MG63 (cell line): ENCODE data around the gene CD99. TPM values are rescaled to one million over a fixed set of nuclear protein-coding genes. Genes with fewer than 3 reads are reported as not detected.
"Not testable (repeated sequence)": the region's sequence is repeated elsewhere in the genome, so short reads cannot be mapped to it uniquely, and the experiment has no call there.

Source experiments
- DNase-seq: peaks from one replicate; pipeline ENCODE4 v3.0.0-alpha.2; 2020
- H3K27me3 ChIP-seq: fragments of 250-450 bp; sonication (Bioruptor Pico); 2 replicates; pipeline ENCODE4 v1.5.1; 2020; ENCODE audit warnings: mild to moderate bottlenecking, moderate library complexity
- H3K36me3 ChIP-seq: fragments of 250-450 bp; sonication (Bioruptor Pico); 2 replicates; pipeline ENCODE4 v1.5.1; 2020; ENCODE audit warnings: mild to moderate bottlenecking, moderate library complexity
- H3K4me3 ChIP-seq: fragments of 250-450 bp; sonication (Bioruptor Pico); 2 replicates; pipeline ENCODE4 v1.5.1; 2020; ENCODE audit warnings: mild to moderate bottlenecking, moderate library complexity
- H3K9me3 ChIP-seq: fragments of 250-450 bp; sonication (Bioruptor Pico); 2 replicates; pipeline ENCODE4 v1.5.1; 2020; ENCODE audit warnings: mild to moderate bottlenecking, moderate library complexity
- total RNA-seq: library from RNA; depleted of rRNA; stranded (reverse); fragments of >200 nt; shearing (Covaris generic); gene quantifications from 2 replicates; pipeline ENCODE4 v1.2.3, GENCODE V29; 2014; ENCODE audit warnings: low replicate concordance

The CD99 gene
- total RNA-seq, 1 experiment from 2014 or later = 695 TPM

- H3K4me3 ChIP-seq = no peak overlapping the region
Measured at GRCh38 chrX:2767631-2768455, 76.7 kb downstream of the CD99 start.

DNA sequence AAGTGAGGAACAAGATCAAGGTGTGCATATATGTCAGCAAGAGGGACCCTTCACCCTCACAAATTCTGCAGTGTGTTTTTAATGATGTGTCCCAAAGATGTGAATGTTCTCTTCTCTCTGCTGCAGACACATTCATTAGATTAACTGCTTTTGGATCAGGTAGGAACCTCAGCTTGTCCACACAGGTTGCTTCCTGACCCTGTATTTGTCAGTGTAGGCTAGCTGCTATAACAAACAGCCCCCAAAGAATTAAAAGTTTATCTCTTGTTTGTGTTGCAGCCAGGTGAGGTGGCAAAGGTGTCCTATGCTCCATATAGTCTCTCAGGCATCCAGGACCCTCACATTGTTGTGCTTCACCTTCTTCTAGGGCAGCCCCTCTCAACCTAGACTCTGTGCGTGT, 78.5 kb downstream of the CD99 start:
- H3K36me3 ChIP-seq = no peaks in the 10 kb centered on the region
- peaks cover 6% of the 10 kb centered on the region; the same call in 1 of the 2 replicates for H3K27me3 ChIP-seq
- H3K9me3 ChIP-seq = peaks cover under 1% of the 10 kb centered on the region; the same call in 1 of the 2 replicates
- no peak overlapping the region for H3K4me3 ChIP-seq
- no peak for DNase-seq

More at GRCh38 chrX:2767631-2768455, 76.7 kb downstream of the CD99 start:
- H3K36me3 ChIP-seq = no peaks in the 10 kb centered on the region
- peaks cover 2% of the 10 kb centered on the region; the same call in 1 of the 2 replicates for H3K27me3 ChIP-seq
- H3K9me3 ChIP-seq = no peaks in the 10 kb centered on the region; the same call in 1 of the 2 replicates
- peak; percentile 37 for DNase-seq

GRCh38 chrX:2773166-2774055, 82.3 kb downstream of the CD99 start:
- not testable (repeated sequence) for DNase-seq, H3K9me3 ChIP-seq, H3K36me3 ChIP-seq, H3K4me3 ChIP-seq
- peaks cover 14% of the 10 kb centered on the region for H3K27me3 ChIP-seq

DNA sequence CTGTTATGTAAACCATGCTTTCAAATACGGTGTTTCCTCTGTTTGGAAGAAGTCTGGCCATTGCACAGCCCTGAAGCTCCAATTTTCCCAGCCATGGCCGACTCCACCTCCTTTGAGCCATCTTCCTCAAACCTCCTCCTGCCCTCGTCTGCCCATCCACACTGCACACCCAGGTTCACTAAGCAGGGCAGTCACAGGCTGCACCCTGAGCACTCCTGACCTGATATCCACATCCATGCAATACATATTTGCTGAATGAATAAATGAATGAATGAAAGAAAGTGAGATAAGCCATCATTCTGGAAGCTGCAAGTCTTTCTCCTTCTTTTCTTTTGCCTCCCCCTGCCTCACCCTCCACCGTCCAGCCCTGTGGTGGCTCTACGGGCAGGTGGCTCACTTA, 83.0 kb downstream of the CD99 start:
- Histone ChIP-seq H3K9me3 (peaks cover 9% of the 10 kb centered on the region), H3K4me3 (no peak overlapping the region), H3K27me3 (peaks cover 14% of the 10 kb centered on the region), H3K36me3 (no peaks in the 10 kb centered on the region)
- no peak for DNase-seq

GRCh38 chrX:2774776-2775175, 83.7 kb downstream of the CD99 start:
- H3K27me3 ChIP-seq = peaks cover 14% of the 10 kb centered on the region
- no peaks in the 10 kb centered on the region for H3K36me3 ChIP-seq
- DNase-seq = no peak
- H3K9me3 ChIP-seq = peaks cover 9% of the 10 kb centered on the region
- no peak overlapping the region for H3K4me3 ChIP-seq

DNA sequence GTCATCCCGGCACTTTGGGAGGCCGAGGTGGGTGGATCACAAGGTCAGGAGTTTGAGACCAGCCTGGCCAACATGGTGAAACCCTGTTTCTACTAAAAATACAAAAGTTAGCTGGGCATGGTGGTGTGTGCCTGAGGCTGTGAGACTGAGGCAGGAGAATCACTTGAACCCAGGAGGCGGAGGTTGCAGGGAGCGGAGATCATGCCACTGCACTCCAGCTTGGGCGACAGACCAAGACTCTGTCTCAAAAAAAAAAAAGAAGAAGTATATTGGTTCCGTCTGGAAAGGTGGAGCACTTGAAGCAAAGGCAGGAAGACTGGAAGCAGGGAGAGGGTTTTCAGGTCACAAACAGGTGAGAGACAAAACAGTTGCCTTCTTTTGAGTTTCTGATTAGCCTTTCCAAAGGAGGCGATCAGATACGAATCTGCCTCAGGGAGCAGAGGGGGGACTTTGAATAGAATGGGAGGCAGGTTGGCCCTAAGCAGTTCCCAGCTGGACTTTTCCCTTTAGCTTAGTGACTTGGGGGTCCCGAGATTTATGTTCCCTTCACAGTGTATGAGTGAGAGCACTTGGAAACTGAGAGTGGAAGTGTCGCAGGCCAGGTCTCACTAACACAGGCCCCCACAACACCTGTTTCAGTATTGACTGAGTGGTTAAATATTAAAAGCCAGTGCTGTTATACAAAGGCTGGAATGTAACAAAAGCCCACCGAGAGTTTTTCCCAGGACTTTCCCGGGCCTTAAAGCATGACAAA, 89.6 kb downstream of the CD99 start:
- not testable (repeated sequence) for H3K4me3 ChIP-seq, H3K36me3 ChIP-seq, DNase-seq, H3K9me3 ChIP-seq, H3K27me3 ChIP-seq

DNA sequence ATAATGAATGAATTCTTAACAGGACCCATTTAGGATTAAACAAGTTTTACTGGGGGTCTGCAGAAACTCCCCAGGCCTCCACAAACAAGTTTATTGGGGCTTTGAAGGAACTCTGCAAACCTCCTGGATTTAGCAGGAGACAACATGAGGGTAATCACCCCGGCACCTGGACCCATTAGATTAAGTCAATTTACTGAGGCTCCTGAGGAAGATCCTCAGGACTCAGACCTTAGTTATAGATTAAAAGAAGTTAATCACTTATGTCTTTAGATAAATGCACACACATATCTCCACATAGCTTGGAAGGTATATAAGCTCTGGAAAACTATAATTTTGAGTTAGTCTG, 90.1 kb downstream of the CD99 start:
- Histone ChIP-seq H3K36me3 (no peaks in the 10 kb centered on the region), H3K27me3 (peaks cover 2% of the 10 kb centered on the region; the same call in 1 of the 2 replicates), H3K9me3 (no peaks in the 10 kb centered on the region), H3K4me3 (no peak overlapping the region)
- DNase-seq = no peak

GRCh38 chrX:2781698-2782097, 90.6 kb downstream of the CD99 start:
- Histone ChIP-seq H3K4me3 (no peak overlapping the region), H3K27me3 (no peaks in the 10 kb centered on the region; the same call in 1 of the 2 replicates), H3K9me3 (no peaks in the 10 kb centered on the region), H3K36me3 (no peaks in the 10 kb centered on the region)
- no peak for DNase-seq

- DNase-seq = no peak
- Histone ChIP-seq H3K36me3 (no peaks in the 10 kb centered on the region), H3K27me3 (no peaks in the 10 kb centered on the region; the same call in 1 of the 2 replicates), H3K9me3 (no peaks in the 10 kb centered on the region), H3K4me3 (no peak overlapping the region)
Measured at GRCh38 chrX:2782171-2782570, 91.1 kb downstream of the CD99 start.

GRCh38 chrX:2782778-2783177, 91.7 kb downstream of the CD99 start:
- no peak for DNase-seq
- no peaks in the 10 kb centered on the region for H3K9me3 ChIP-seq
- H3K4me3 ChIP-seq = no peak overlapping the region
- H3K27me3 ChIP-seq = no peaks in the 10 kb centered on the region
- no peaks in the 10 kb centered on the region for H3K36me3 ChIP-seq

DNA sequence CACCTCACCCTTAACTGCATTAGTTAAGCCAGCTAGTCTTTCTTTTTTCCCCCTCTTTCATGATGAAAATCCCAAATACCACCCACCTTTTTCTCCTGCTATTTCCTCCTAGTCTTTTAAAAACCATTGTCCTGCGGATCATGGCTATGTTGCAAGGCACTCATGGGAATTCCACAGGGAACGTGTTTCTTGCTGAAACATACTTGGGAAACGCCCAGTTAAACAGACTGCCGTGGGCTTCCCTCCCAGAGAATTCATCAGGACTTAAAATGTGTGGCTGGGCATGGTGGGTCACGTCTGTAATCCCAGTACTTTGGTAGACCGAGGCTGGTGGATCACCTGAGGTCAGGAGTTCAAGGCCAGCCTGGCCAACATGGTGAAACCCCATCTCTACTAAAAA, 92.9 kb downstream of the CD99 start:
- H3K36me3 ChIP-seq = no peaks in the 10 kb centered on the region
- no peak overlapping the region for H3K4me3 ChIP-seq
- DNase-seq = no peak
- no peaks in the 10 kb centered on the region for H3K9me3 ChIP-seq
- no peaks in the 10 kb centered on the region for H3K27me3 ChIP-seq

DNA sequence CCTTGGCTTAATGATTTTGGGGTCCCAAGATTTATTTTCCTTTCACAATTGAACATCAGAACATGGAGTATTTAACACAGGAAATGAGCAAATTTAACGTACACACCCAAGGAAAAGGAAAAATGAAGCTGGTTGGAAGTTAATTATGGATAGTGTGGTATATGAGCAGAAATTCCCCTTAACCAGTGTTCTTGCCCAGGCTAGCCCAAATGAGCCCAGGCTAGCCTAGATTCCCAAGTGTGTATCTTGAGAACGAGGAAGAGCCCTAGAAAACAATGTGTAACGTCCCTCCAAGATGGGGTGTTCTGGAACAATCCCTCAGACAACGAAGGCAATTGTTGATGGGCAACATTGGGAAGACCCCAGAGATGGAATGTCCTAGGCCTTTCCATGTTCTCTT, 94.4 kb downstream of the CD99 start:
- H3K36me3 ChIP-seq = no peaks in the 10 kb centered on the region
- H3K4me3 ChIP-seq = no peak overlapping the region
- DNase-seq = no peak
- no peaks in the 10 kb centered on the region for H3K9me3 ChIP-seq
- H3K27me3 ChIP-seq = no peaks in the 10 kb centered on the region

DNA sequence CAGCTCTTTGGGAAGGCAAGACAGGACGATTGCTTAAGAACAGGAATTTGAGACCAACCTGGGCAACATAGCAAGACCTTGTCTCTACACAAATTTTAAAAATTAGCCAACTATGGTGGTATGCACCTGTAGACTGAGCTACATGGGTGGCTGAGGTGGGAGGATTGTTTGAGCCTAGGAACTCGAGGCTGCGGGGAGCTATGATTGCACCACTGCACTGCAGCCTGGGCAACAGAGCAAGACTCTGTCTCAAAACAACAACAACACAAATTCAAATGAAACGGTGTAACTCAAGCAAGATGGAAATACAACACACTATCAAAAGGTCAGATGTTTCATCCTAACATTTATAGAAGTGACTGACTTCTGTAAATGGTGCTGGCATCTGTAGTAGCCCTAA, 97.9 kb downstream of the CD99 start:
- no peak for DNase-seq
- Histone ChIP-seq H3K27me3 (no peaks in the 10 kb centered on the region), H3K4me3 (no peak overlapping the region)

DNA sequence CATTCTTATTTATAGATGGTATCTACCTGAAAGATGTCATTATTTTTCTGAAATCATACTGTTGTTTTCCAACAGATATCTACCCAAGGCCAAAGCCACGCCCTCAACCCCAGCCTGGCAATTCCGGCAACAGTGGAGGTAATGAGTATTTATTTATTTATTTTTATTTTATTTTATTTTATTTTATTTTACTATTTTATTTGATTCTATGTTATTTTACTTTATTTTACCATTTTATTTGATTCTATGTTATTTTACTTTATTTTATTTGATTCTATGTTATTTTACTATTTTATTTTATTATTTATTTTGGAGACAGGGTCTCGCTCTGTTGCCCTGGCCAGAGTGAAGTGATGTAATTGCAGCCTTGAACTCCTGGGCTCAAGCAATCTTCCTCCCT, 98.5 kb downstream of the CD99 start:
- no peak overlapping the region for H3K4me3 ChIP-seq
- no peaks in the 10 kb centered on the region for H3K27me3 ChIP-seq
- H3K36me3 ChIP-seq = no peaks in the 10 kb centered on the region
- no peaks in the 10 kb centered on the region for H3K9me3 ChIP-seq
- no peak for DNase-seq

More for the DNA sequence above, 97.9 kb downstream of the CD99 start:
- no peaks in the 10 kb centered on the region for H3K9me3 ChIP-seq
- H3K36me3 ChIP-seq = no peaks in the 10 kb centered on the region
